Breast epithelium (tissue), 3 donors: ENCODE results near the gene ZNF516.

Source experiments
- CTCF ChIP-seq, 3 donors: fragments of 450-650 bp; IDR thresholded peaks; one replicate each; pipeline ENCODE4 v1.5.1; 2016 to 2017; ENCODE audit warnings: antibody characterized with exemption in 3 of 3, mild to moderate bottlenecking in 3 of 3, moderate library complexity in 3 of 3
- POLR2A ChIP-seq: fragments of 450-650 bp; IDR thresholded peaks from one replicate; pipeline ENCODE4 v1.6.1; 2016; ENCODE audit warnings: antibody characterized with exemption, mild to moderate bottlenecking, moderate library complexity

DNA sequence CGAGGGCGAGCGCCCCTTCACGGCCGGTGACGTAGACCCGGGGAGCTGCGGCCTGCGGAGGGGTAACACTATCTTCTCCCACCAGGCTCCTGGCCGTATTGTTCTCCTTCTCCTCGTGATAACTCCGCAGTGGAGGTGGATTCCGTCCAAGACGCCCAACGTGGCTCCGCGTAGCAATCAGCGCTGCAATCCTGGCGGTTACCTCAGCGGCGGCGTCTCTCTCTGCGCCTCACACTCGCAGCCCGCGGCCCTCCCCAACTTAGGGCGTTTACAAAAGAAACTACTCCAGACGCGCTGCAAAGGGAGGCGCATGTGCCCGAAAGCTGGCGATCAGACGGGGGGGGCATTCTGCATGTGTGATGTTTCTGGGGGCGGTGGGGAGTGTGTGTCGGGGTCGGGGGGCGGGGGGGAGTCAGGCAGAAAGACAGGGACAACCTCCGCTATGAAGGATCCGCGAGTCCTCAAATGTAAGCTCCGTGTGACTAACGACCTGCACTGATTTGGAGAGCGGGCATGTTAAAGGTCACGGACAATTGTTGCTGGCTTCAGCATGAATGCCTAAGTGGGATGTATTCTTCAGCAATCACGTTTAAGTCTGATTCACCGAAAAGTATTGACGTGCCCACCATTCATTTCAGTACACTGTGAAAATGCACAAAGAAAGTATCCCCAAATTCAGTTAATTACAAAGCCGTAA is 1.3 kb upstream of the ZNF516 start:
- TF ChIP-seq POLR2A, result no peak
- no peak for TF ChIP-seq CTCF (IDR thresholded peaks at IDR 0.05)
